Measurements from ENCODE around the gene EIF5. TPM values are rescaled to one million over a fixed set of nuclear protein-coding genes. Genes with fewer than 3 reads are reported as not detected.

The EIF5 gene
- total and polyA plus RNA-seq, 2 experiments from 2014 or later = 194 to 634 TPM

DNA sequence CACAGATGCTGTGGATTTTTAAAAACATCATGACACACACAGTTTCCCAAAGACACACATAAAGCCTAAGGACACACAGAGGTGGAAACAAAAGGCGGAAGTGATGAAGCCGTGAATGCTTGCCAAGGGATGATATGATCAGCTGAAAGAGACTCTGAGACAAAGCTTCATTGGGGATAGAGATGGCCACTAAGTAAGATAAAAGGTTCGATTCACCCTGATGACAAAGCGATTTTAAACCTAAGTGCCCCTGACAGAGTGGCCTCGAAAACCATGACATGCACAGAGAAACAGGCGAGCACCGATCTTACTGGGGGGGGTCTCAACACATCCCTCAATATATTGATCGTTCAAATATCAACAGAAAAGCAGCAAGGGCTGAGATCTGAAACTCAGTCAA is 20.3 kb upstream of the EIF5 start:
- Histone ChIP-seq H4K20me1 (replicated peaks; ENCODE audit: insufficient read depth) (no peaks in the 10 kb centered on the region), H3K79me2 (replicated peaks; ENCODE audit: insufficient read depth) (no peaks in the 10 kb centered on the region), H3K27ac (ENCODE audit: low read depth) (no peak overlapping the region), H2AFZ (peak overlapping the region; percentile 91), H3F3A (replicated peaks; ENCODE audit: low read depth) (peaks cover 10% of the 10 kb centered on the region; the same call in 1 of the 2 replicates), H3K9me2 (ENCODE audit: insufficient read depth) (no peaks in the 10 kb centered on the region), H3K36me3 (ENCODE audit: insufficient read depth) (no peaks in the 10 kb centered on the region), H3K4me1 (ENCODE audit: insufficient read depth) (peaks cover 21% of the 10 kb centered on the region), H3K4me3 (no peak overlapping the region), H3K27me3 (ENCODE audit: insufficient read depth) (no peaks in the 10 kb centered on the region), H3K4me2 (no peak overlapping the region)
- Mint-ChIP-seq H3K4me1 (peaks cover 31% of the 10 kb centered on the region), H3K4me3 (no peak overlapping the region), H3K9me3 (no peaks in the 10 kb centered on the region), H3K27me3 (ENCODE audit: insufficient read depth, low read depth, poor library complexity) (peaks cover 7% of the 10 kb centered on the region), H3K27ac (peak overlapping the region; percentile 48; the same call in 1 of the 2 replicates), H3K36me3 (ENCODE audit: low read depth) (no peaks in the 10 kb centered on the region)
- TF ChIP-seq STAT1 (IDR thresholded peaks at IDR 0.05; ENCODE audit: unreplicated experiment) (no peak), EZH2phosphoT487 (IDR thresholded peaks at IDR 0.05; ENCODE audit: unreplicated experiment) (no peak), EZH2 (IDR thresholded peaks at IDR 0.05; ENCODE audit: low read depth, unreplicated experiment) (no peak)
- ATAC-seq = no peak
- DNase-seq (ENCODE audit: low spot score) = no peak

DNA sequence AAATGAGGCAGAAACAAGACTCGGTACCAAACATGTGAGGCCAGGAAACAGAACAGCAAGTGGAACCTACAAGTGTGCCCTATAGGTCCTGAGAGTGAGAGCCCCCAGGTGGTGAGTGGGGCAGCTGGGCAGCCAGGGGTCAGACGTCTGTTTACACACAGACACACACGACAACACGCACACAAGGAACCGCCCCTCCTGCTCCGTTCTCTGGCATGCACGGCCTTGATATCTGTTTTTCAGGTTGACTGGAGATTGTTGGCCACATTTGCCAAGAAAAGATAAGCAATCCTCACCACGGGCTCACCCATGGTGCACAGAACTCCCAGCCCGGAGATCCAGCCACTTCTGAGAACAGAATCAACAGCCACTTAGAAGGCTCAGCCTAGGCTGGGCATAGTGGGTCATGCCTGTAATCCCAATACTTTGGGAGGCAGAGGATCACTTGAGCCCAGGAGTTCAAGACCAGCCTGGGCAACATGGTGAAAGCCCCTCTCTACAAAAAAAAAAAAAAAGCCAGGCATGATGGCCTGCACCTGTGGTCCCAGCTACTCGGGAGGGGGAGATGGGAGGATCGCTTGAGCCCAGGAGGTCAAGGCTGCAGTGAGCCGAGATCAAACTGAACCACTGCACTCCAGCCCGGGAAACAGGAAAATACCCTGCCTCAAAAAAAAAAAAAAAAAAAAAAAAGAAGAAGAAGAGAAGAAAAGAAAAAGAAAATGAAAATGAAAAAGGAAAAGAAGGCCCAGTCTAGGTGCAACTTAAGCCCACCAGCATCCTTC is 19.4 kb upstream of the EIF5 start:
- H3F3A ChIP-seq (replicated peaks; ENCODE audit: low read depth) = peaks cover 10% of the 10 kb centered on the region; the same call in 1 of the 2 replicates
- no peak overlapping the region for H3K27ac ChIP-seq (ENCODE audit: low read depth)
- DNase-seq (ENCODE audit: low spot score) (no peak), ATAC-seq (no peak)
- Mint-ChIP-seq H3K36me3 (ENCODE audit: low read depth) (no peaks in the 10 kb centered on the region), H3K9me3 (no peaks in the 10 kb centered on the region), H3K4me1 (peaks cover 36% of the 10 kb centered on the region), H3K4me3 (no peak overlapping the region; the same call in 2 of the 3 replicates), H3K27me3 (ENCODE audit: insufficient read depth, low read depth, poor library complexity) (peaks cover 7% of the 10 kb centered on the region), H3K27ac (no peak overlapping the region)
- no peaks in the 10 kb centered on the region for H3K9me2 ChIP-seq (ENCODE audit: insufficient read depth)
- no peaks in the 10 kb centered on the region for H3K27me3 ChIP-seq (ENCODE audit: insufficient read depth)
- H3K4me3 ChIP-seq = no peak overlapping the region
- no peaks in the 10 kb centered on the region for H3K36me3 ChIP-seq (ENCODE audit: insufficient read depth)
- peaks cover 26% of the 10 kb centered on the region for H3K4me1 ChIP-seq (ENCODE audit: insufficient read depth)
- H4K20me1 ChIP-seq (replicated peaks; ENCODE audit: insufficient read depth) = no peaks in the 10 kb centered on the region
- TF ChIP-seq, protein P1, sequence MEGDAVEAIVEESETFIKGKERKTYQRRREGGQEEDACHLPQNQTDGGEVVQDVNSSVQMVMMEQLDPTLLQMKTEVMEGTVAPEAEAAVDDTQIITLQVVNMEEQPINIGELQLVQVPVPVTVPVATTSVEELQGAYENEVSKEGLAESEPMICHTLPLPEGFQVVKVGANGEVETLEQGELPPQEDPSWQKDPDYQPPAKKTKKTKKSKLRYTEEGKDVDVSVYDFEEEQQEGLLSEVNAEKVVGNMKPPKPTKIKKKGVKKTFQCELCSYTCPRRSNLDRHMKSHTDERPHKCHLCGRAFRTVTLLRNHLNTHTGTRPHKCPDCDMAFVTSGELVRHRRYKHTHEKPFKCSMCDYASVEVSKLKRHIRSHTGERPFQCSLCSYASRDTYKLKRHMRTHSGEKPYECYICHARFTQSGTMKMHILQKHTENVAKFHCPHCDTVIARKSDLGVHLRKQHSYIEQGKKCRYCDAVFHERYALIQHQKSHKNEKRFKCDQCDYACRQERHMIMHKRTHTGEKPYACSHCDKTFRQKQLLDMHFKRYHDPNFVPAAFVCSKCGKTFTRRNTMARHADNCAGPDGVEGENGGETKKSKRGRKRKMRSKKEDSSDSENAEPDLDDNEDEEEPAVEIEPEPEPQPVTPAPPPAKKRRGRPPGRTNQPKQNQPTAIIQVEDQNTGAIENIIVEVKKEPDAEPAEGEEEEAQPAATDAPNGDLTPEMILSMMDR (conservative IDR thresholded peaks at IDR 0.05; ENCODE audit: low read depth in 2 of 2) = peak in 1 of 2 experiments; percentile 26; a peak in 2 of 4 replicates
- TF ChIP-seq NANOG (IDR thresholded peaks at IDR 0.05; ENCODE audit: borderline replicate concordance) = no peak
- H3K4me2 ChIP-seq = no peak overlapping the region
- no peaks in the 10 kb centered on the region for H3K79me2 ChIP-seq (replicated peaks; ENCODE audit: insufficient read depth)
- 0 out of 2 replicates have a peak overlapping the region, but pooled peaks have one; percentile 1 for H2AFZ ChIP-seq

DNA sequence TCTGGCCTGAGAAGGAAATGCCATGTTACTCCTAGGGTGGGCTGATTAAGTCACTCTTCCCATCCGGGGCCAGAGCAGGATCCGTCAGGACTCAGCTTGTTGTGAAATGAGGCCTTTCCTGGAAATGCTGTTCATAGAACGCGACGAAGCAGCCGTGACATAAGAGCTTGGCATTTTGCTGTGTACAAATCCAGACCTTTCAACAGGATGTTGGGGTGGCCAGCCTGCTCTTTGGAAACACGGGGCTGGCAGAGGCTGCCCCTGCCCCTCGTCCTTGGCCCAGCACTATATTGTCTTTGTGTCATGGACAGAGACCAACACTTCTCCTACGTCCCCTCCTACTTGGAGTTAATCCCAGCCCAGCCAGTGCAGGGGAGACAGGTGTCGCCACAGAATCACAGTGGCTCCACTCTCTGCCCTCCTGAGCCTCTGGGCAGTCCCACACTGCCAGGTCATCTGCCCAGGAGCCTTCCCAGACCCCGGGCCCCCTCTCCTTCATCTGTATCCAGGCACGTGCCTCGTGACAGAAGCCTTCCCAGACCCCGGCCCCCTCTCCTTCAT is 18.6 kb upstream of the EIF5 start:
- no peaks in the 10 kb centered on the region for H4K20me1 ChIP-seq (replicated peaks; ENCODE audit: insufficient read depth)
- no peak overlapping the region for H2AFZ ChIP-seq
- H3K27ac ChIP-seq (ENCODE audit: low read depth) = no peak overlapping the region
- H3K4me2 ChIP-seq = no peak overlapping the region
- no peaks in the 10 kb centered on the region for H3K9me2 ChIP-seq (ENCODE audit: insufficient read depth)
- no peaks in the 10 kb centered on the region for H3K79me2 ChIP-seq (replicated peaks; ENCODE audit: insufficient read depth)
- H3K4me1 ChIP-seq (ENCODE audit: insufficient read depth) = peaks cover 26% of the 10 kb centered on the region
- Mint-ChIP-seq H3K36me3 (ENCODE audit: low read depth) (no peaks in the 10 kb centered on the region), H3K27ac (no peak overlapping the region), H3K4me1 (peaks cover 37% of the 10 kb centered on the region), H3K9me3 (no peaks in the 10 kb centered on the region), H3K27me3 (ENCODE audit: insufficient read depth, low read depth, poor library complexity) (peaks cover 7% of the 10 kb centered on the region), H3K4me3 (no peak overlapping the region)
- no peak for DNase-seq (ENCODE audit: low spot score)
- H3K4me3 ChIP-seq = no peak overlapping the region
- H3F3A ChIP-seq (replicated peaks; ENCODE audit: low read depth) = peaks cover 10% of the 10 kb centered on the region; the same call in 1 of the 2 replicates
- H3K36me3 ChIP-seq (ENCODE audit: insufficient read depth) = no peaks in the 10 kb centered on the region
- H3K27me3 ChIP-seq (ENCODE audit: insufficient read depth) = no peaks in the 10 kb centered on the region
- ATAC-seq = no peak
- TF ChIP-seq NANOG (IDR thresholded peaks at IDR 0.05; ENCODE audit: borderline replicate concordance) = no peak
- TF ChIP-seq, protein P2, sequence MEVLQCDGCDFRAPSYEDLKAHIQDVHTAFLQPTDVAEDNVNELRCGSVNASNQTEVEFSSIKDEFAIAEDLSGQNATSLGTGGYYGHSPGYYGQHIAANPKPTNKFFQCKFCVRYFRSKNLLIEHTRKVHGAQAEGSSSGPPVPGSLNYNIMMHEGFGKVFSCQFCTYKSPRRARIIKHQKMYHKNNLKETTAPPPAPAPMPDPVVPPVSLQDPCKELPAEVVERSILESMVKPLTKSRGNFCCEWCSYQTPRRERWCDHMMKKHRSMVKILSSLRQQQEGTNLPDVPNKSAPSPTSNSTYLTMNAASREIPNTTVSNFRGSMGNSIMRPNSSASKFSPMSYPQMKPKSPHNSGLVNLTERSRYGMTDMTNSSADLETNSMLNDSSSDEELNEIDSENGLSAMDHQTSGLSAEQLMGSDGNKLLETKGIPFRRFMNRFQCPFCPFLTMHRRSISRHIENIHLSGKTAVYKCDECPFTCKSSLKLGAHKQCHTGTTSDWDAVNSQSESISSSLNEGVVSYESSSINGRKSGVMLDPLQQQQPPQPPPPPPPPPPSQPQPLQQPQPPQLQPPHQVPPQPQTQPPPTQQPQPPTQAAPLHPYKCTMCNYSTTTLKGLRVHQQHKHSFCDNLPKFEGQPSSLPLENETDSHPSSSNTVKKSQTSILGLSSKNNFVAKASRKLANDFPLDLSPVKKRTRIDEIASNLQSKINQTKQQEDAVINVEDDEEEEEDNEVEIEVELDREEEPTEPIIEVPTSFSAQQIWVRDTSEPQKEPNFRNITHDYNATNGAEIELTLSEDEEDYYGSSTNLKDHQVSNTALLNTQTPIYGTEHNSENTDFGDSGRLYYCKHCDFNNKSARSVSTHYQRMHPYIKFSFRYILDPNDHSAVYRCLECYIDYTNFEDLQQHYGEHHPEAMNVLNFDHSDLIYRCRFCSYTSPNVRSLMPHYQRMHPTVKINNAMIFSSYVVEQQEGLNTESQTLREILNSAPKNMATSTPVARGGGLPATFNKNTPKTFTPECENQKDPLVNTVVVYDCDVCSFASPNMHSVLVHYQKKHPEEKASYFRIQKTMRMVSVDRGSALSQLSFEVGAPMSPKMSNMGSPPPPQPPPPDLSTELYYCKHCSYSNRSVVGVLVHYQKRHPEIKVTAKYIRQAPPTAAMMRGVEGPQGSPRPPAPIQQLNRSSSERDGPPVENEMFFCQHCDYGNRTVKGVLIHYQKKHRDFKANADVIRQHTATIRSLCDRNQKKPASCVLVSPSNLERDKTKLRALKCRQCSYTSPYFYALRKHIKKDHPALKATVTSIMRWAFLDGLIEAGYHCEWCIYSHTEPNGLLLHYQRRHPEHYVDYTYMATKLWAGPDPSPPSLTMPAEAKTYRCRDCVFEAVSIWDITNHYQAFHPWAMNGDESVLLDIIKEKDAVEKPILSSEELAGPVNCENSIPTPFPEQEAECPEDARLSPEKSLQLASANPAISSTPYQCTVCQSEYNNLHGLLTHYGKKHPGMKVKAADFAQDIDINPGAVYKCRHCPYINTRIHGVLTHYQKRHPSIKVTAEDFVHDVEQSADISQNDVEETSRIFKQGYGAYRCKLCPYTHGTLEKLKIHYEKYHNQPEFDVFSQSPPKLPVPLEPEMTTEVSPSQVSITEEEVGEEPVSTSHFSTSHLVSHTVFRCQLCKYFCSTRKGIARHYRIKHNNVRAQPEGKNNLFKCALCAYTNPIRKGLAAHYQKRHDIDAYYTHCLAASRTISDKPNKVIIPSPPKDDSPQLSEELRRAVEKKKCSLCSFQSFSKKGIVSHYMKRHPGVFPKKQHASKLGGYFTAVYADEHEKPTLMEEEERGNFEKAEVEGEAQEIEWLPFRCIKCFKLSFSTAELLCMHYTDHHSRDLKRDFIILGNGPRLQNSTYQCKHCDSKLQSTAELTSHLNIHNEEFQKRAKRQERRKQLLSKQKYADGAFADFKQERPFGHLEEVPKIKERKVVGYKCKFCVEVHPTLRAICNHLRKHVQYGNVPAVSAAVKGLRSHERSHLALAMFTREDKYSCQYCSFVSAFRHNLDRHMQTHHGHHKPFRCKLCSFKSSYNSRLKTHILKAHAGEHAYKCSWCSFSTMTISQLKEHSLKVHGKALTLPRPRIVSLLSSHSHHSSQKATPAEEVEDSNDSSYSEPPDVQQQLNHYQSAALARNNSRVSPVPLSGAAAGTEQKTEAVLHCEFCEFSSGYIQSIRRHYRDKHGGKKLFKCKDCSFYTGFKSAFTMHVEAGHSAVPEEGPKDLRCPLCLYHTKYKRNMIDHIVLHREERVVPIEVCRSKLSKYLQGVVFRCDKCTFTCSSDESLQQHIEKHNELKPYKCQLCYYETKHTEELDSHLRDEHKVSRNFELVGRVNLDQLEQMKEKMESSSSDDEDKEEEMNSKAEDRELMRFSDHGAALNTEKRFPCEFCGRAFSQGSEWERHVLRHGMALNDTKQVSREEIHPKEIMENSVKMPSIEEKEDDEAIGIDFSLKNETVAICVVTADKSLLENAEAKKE (CRISPR knock-in tag; IDR thresholded peaks at IDR 0.05) = no peak
